Measurements from ENCODE around the gene APOA1. TPM values are rescaled to one million over a fixed set of nuclear protein-coding genes. Genes with fewer than 3 reads are reported as not detected.
A peak's percentile ranks its signal among the peaks of the same experiment; 100 is the strongest.
"Not testable (repeated sequence)": the region's sequence is repeated elsewhere in the genome, so short reads cannot be mapped to it uniquely, and the experiment has no call there.

The APOA1 gene
- total RNA-seq, 2 donors from 2014 or later = 1.2 TPM; not detected in 1

DNA sequence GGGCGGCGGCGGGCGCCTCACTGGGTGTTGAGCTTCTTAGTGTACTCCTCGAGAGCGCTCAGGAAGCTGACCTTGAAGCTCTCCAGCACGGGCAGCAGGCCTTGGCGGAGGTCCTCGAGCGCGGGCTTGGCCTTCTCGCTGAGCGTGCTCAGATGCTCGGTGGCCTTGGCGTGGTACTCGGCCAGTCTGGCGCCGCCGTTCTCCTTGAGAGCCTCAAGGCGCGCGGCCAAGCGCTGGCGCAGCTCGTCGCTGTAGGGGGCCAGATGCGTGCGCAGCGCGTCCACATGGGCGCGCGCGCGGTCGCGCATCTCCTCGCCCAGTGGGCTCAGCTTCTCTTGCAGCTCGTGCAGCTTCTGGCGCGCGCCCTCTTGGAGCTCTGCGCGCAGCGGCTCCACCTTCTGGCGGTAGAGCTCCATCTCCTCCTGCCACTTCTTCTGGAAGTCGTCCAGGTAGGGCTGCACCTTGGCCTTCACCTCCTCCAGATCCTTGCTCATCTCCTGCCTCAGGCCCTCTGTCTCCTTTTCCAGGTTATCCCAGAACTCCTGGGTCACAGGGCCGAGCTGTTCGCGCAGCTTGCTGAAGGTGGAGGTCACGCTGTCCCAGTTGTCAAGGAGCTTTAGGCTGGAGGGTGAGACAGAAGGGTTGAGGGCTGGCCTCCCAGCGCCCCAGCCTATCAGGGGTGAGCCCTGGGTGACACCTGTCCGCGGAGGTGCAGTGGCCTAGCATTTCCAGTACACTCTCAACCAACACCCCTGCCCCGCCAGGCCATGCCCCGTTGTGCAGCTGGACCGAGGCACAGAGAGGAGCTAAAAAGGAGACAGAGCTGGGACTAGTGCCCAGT is 1.4 kb downstream of the APOA1 start:
- ATAC-seq = peak; percentile 96
- Mint-ChIP-seq H3K27ac (peak overlapping the region; percentile 74), H3K4me3 (peak overlapping the region; percentile 80), H3K36me3 (ENCODE audit: low read depth) (no peaks in the 10 kb centered on the region), H3K4me1 (peaks cover 8% of the 10 kb centered on the region), H3K27me3 (no peaks in the 10 kb centered on the region)
- peak; percentile 59 to 74 (median 61) for DNase-seq
- H3K9me3 ChIP-seq (ENCODE audit: control insufficient read depth, low read length, poor library complexity, severe bottlenecking) = no peaks in the 10 kb centered on the region

- ATAC-seq (peak; percentile 3), DNase-seq (no peak)
- no peaks in the 10 kb centered on the region for H3K9me3 ChIP-seq (ENCODE audit: control insufficient read depth, low read length, poor library complexity, severe bottlenecking)
- peaks cover 8% of the 10 kb centered on the region for H3K4me1 Mint-ChIP-seq
- no peaks in the 10 kb centered on the region for H3K27me3 Mint-ChIP-seq
- H3K4me3 Mint-ChIP-seq = peak overlapping the region; percentile 80
- no peaks in the 10 kb centered on the region for H3K36me3 Mint-ChIP-seq (ENCODE audit: low read depth)
- H3K27ac Mint-ChIP-seq = peak overlapping the region; percentile 74
Observed at GRCh38 chr11:116835042-116835772, 2.2 kb downstream of the APOA1 start.

DNA sequence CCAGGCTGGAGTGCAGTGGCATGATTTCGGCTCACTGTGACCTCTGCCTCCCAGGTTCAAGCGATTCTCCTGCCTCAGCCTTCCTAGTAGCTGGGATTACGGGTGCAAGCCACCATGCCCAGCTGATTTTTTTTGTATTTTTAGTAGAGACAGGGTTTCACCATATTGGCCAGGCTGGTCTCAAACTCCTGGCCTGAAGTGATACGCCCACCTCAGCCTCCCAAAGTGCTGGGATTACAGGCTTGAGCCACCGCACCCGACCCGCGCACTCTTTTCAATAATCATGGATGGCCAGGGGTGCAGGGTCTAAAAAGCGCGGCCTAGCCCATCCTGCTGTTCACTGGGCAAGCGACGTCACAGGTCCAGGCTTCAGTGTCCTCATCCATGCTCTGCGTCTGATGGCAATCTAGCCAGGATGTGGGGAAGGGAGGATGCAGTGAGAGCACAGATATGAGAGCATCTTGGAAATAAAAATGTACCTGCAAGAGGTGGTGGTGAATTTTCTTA is 2.8 kb downstream of the APOA1 start:
- H3K4me3 Mint-ChIP-seq = peak overlapping the region; percentile 80
- not testable (repeated sequence) for H3K27me3 Mint-ChIP-seq; DNase-seq; H3K36me3 Mint-ChIP-seq (ENCODE audit: low read depth); ATAC-seq; H3K9me3 ChIP-seq (ENCODE audit: control insufficient read depth, low read length, poor library complexity, severe bottlenecking); H3K4me1 Mint-ChIP-seq; H3K27ac Mint-ChIP-seq

DNA sequence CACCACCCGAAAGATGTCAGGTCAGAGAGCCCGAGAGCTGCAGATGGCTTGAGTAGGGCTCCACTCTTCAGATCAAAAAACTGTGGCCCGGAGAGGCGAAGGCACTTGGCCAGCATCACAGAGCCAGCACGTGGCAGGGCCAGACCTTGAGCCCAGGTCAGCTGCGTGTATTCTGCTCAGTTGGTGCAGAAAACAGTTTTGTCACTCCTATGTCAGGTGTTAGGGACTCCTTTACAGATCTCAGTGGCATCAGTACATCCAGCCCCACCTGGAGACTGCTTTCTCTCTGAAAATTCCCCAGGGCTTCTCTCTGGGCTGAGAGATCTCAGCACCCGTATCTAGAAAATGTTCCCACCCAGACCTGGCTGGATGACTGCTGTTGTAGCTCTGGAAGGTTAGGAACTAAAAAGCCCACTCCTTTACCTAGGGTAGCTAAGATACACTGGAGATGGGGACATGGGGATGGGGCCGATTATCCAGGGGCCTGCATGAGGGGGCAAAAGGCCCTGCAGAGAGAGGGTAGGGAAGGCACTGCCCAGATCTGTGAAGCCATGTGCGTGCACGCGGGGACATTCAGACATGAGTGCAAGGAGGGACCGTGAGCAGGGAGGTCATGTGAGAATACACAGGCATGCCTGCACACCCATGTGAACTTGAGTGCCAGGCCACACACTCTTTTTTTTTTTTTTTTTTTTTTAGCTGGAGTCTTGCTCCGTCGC is 3.4 kb downstream of the APOA1 start:
- ATAC-seq (no peak), DNase-seq (no peak)
- no peaks in the 10 kb centered on the region for H3K9me3 ChIP-seq (ENCODE audit: control insufficient read depth, low read length, poor library complexity, severe bottlenecking)
- H3K36me3 Mint-ChIP-seq (ENCODE audit: low read depth) = no peaks in the 10 kb centered on the region
- no peak overlapping the region for H3K4me3 Mint-ChIP-seq
- H3K27ac Mint-ChIP-seq = no peak overlapping the region
- no peaks in the 10 kb centered on the region for H3K27me3 Mint-ChIP-seq
- peaks cover 8% of the 10 kb centered on the region for H3K4me1 Mint-ChIP-seq

DNA sequence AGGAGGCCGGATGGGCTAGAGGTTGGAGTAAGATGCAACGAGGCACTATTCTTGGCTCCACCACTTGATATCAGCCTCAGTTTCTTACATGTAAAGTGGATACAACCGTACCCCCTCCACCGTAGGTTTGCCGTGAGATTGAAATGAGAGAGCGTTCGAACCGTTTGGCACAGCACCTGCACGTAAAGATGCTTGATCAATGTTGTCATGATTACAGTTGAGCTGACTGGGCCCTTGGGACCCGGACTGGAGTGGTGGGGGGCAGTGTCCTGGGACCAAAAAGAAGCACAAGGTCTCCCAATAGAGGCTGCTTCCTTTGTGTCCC is 4.0 kb downstream of the APOA1 start:
- ATAC-seq (no peak), DNase-seq (no peak)
- Mint-ChIP-seq H3K27me3 (no peaks in the 10 kb centered on the region), H3K4me3 (no peak overlapping the region), H3K36me3 (ENCODE audit: low read depth) (no peaks in the 10 kb centered on the region), H3K4me1 (peaks cover 8% of the 10 kb centered on the region), H3K27ac (no peak overlapping the region)
- no peaks in the 10 kb centered on the region for H3K9me3 ChIP-seq (ENCODE audit: control insufficient read depth, low read length, poor library complexity, severe bottlenecking)

DNA sequence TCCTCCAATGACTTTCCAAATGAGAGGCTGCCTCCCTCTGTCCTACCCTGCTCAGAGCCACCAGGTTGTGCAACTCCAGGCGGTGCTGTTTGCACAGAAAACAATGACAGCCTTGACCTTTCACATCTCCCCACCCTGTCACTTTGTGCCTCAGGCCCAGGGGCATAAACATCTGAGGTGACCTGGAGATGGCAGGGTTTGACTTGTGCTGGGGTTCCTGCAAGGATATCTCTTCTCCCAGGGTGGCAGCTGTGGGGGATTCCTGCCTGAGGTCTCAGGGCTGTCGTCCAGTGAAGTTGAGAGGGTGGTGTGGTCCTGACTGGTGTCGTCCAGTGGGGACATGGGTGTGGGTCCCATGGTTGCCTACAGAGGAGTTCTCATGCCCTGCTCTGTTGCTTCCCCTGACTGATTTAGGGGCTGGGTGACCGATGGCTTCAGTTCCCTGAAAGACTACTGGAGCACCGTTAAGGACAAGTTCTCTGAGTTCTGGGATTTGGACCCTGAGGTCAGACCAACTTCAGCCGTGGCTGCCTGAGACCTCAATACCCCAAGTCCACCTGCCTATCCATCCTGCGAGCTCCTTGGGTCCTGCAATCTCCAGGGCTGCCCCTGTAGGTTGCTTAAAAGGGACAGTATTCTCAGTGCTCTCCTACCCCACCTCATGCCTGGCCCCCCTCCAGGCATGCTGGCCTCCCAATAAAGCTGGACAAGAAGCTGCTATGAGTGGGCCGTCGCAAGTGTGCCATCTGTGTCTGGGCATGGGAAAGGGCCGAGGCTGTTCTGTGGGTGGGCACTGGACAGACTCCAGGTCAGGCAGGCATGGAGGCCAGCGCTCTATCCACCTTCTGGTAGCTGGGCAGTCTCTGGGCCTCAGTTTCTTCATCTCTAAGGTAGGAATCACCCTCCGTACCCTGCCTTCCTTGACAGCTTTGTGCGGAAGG is 4.8 kb downstream of the APOA1 start:
- H3K4me1 Mint-ChIP-seq = peaks cover 8% of the 10 kb centered on the region
- no peak overlapping the region for H3K27ac Mint-ChIP-seq
- no peaks in the 10 kb centered on the region for H3K36me3 Mint-ChIP-seq (ENCODE audit: low read depth)
- DNase-seq (no peak), ATAC-seq (no peak)
- no peaks in the 10 kb centered on the region for H3K9me3 ChIP-seq (ENCODE audit: control insufficient read depth, low read length, poor library complexity, severe bottlenecking)
- no peaks in the 10 kb centered on the region for H3K27me3 Mint-ChIP-seq
- H3K4me3 Mint-ChIP-seq = no peak overlapping the region

- Mint-ChIP-seq H3K27ac (no peak overlapping the region), H3K36me3 (ENCODE audit: low read depth) (no peaks in the 10 kb centered on the region), H3K4me1 (peaks cover 8% of the 10 kb centered on the region), H3K4me3 (no peak overlapping the region), H3K27me3 (no peaks in the 10 kb centered on the region)
- H3K9me3 ChIP-seq (ENCODE audit: control insufficient read depth, low read length, poor library complexity, severe bottlenecking) = no peaks in the 10 kb centered on the region
- ATAC-seq (no peak), DNase-seq (no peak)
Observed at GRCh38 chr11:116831790-116832349, 5.6 kb downstream of the APOA1 start.

DNA sequence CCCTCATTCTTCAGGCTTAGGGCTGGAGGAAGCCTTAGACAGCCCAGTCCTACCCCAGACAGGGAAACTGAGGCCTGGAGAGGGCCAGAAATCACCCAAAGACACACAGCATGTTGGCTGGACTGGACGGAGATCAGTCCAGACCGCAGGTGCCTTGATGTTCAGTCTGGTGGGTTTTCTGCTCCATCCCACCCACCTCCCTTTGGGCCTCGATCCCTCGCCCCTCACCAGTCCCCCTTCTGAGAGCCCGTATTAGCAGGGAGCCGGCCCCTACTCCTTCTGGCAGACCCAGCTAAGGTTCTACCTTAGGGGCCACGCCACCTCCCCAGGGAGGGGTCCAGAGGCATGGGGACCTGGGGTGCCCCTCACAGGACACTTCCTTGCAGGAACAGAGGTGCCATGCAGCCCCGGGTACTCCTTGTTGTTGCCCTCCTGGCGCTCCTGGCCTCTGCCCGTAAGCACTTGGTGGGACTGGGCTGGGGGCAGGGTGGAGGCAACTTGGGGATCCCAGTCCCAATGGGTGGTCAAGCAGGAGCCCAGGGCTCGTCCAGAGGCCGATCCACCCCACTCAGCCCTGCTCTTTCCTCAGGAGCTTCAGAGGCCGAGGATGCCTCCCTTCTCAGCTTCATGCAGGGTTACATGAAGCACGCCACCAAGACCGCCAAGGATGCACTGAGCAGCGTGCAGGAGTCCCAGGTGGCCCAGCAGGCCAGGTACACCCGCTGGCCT is 7.1 kb downstream of the APOA1 start:
- DNase-seq (no peak), ATAC-seq (no peak)
- Mint-ChIP-seq H3K27me3 (no peaks in the 10 kb centered on the region), H3K4me3 (no peak overlapping the region), H3K4me1 (peaks cover 5% of the 10 kb centered on the region), H3K36me3 (ENCODE audit: low read depth) (no peaks in the 10 kb centered on the region), H3K27ac (no peak overlapping the region)
- H3K9me3 ChIP-seq (ENCODE audit: control insufficient read depth, low read length, poor library complexity, severe bottlenecking) = no peaks in the 10 kb centered on the region

DNA sequence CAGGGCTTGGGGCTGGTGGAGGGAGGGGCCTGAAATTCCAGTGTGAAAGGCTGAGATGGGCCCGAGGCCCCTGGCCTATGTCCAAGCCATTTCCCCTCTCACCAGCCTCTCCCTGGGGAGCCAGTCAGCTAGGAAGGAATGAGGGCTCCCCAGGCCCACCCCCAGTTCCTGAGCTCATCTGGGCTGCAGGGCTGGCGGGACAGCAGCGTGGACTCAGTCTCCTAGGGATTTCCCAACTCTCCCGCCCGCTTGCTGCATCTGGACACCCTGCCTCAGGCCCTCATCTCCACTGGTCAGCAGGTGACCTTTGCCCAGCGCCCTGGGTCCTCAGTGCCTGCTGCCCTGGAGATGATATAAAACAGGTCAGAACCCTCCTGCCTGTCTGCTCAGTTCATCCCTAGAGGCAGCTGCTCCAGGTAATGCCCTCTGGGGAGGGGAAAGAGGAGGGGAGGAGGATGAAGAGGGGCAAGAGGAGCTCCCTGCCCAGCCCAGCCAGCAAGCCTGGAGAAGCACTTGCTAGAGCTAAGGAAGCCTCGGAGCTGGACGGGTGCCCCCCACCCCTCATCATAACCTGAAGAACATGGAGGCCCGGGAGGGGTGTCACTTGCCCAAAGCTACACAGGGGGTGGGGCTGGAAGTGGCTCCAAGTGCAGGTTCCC is 7.8 kb downstream of the APOA1 start, which contains the start of gene APOC3:
Gene APOC3 (plus strand): TSS at position 383 of the 659 bp plus-strand sequence. CDS start 676 bp downstream, outside the sequence.
- no peak within 1 kb of the TSS for H3K27ac Mint-ChIP-seq
- H3K4me3 Mint-ChIP-seq = no peak within 1 kb of the TSS
- DNase-seq (no peak), ATAC-seq (no peak)
- no peaks in the 10 kb centered on the region for H3K27me3 Mint-ChIP-seq
- H3K9me3 ChIP-seq (ENCODE audit: control insufficient read depth, low read length, poor library complexity, severe bottlenecking) = no peaks in the 10 kb centered on the region
- H3K36me3 Mint-ChIP-seq (ENCODE audit: low read depth) = no peaks in the 10 kb centered on the region
- H3K4me1 Mint-ChIP-seq = peaks cover under 1% of the 10 kb centered on the region

GRCh38 chr11:116828632-116829524 is 8.5 kb downstream of the APOA1 start:
- no peaks in the 10 kb centered on the region for H3K9me3 ChIP-seq (ENCODE audit: control insufficient read depth, low read length, poor library complexity, severe bottlenecking)
- Mint-ChIP-seq H3K27me3 (no peaks in the 10 kb centered on the region), H3K4me3 (no peak overlapping the region), H3K36me3 (ENCODE audit: low read depth) (no peaks in the 10 kb centered on the region), H3K4me1 (no peaks in the 10 kb centered on the region), H3K27ac (no peak overlapping the region)
- DNase-seq (no peak), ATAC-seq (no peak)

- Mint-ChIP-seq H3K36me3 (ENCODE audit: low read depth) (no peaks in the 10 kb centered on the region), H3K27me3 (no peaks in the 10 kb centered on the region), H3K4me3 (no peak overlapping the region), H3K4me1 (no peaks in the 10 kb centered on the region), H3K27ac (no peak overlapping the region)
- ATAC-seq (no peak), DNase-seq (no peak)
- no peaks in the 10 kb centered on the region for H3K9me3 ChIP-seq (ENCODE audit: control insufficient read depth, low read length, poor library complexity, severe bottlenecking)
Observed at GRCh38 chr11:116827461-116827860, 10.0 kb downstream of the APOA1 start.

Measured in T-helper 17 cell (primary cell).